Gastrocnemius medialis (tissue), 4 donors: ENCODE data around the gene MARK3. TPM values are rescaled to one million over a fixed set of nuclear protein-coding genes. Genes with fewer than 3 reads are reported as not detected.

Experiments used
- ATAC-seq, 2 donors: fragments of 150-250 bp; one replicate each; pipeline ENCODE4 v1.9.1; 2016
- DNase-seq, 2 donors: peaks; one replicate each; pipeline ENCODE4 v3.0.0-alpha.2; 2019
- H3K27ac ChIP-seq, 4 donors: fragments of 200-600 bp; sonication (generic); 1 replicate in 1 of 4; 2 replicates in 3 of 4; pipeline ENCODE4 v1.5.1; 2016 to 2018; ENCODE audit warnings: mild to moderate bottlenecking in 2 of 4, moderate library complexity in 1 of 4
- H3K27me3 ChIP-seq, 3 donors: fragments of 200-600 bp; sonication (generic) in 2 of 3; 1 replicate in 1 of 3; 2 replicates in 2 of 3; pipeline versions ENCODE4 v1.5.1 to v1.6.0; 2016 to 2019; ENCODE audit warnings: mild to moderate bottlenecking in 1 of 3, moderate library complexity in 1 of 3
- H3K36me3 ChIP-seq, 2 donors: fragments of 200-600 bp; sonication (generic) in 1 of 2; one replicate each; pipeline ENCODE4 v1.5.1; 2017 to 2018
- H3K4me1 ChIP-seq, 2 donors: fragments of 200-600 bp; sonication (generic) in 1 of 2; one replicate each; pipeline ENCODE4 v1.5.1; 2016 to 2017; ENCODE audit warnings: mild to moderate bottlenecking in 2 of 2
- H3K4me3 ChIP-seq, 4 donors: fragments of 200-600 bp; sonication (generic) in 3 of 4; 1 replicate in 1 of 4; 2 replicates in 3 of 4; pipeline ENCODE4 v1.5.1; 2016 to 2019; ENCODE audit warnings: mild to moderate bottlenecking in 2 of 4
- H3K9me3 ChIP-seq, 3 donors: fragments of 200-600 bp; sonication (generic) in 2 of 3; 1 replicate in 1 of 3; 2 replicates in 2 of 3; pipeline ENCODE4 v1.5.1; 2016 to 2019
- CTCF ChIP-seq, 5 experiments: fragments of 450-650 bp in 3 of 5; fragments of 200-600 bp in 2 of 5; sonication (generic) in 2 of 5; IDR thresholded peaks in 4 of 5; conservative IDR thresholded peaks in 1 of 5; 1 replicate in 4 of 5; 2 replicates in 1 of 5; pipeline ENCODE4 v1.5.1; 2016 to 2019; ENCODE audit warnings: antibody characterized with exemption in 5 of 5, mild to moderate bottlenecking in 3 of 5, moderate library complexity in 3 of 5
- POLR2A ChIP-seq, 2 donors: fragments of 450-650 bp; IDR thresholded peaks; one replicate each; pipeline ENCODE4 v1.6.1; 2017; ENCODE audit warnings: antibody characterized with exemption in 2 of 2, mild to moderate bottlenecking in 2 of 2, moderate library complexity in 2 of 2
- in situ Hi-C, 4 donors: fragments of 200-750 bp; cut with MboI; loops; one replicate each; pipeline versions ENCODE4 v1.15.0 to v1.8.0; 2017; ENCODE audit warnings: low sequenced_read_pairs in 4 of 4
- intact Hi-C: fragments of 100-400 bp; cut with DNase I; formaldehyde crosslinking; loops from one replicate; pipeline ENCODE4 v1.15.1; 2023; ENCODE audit warnings: low total_unique reads
- total RNA-seq, 4 donors: library from RNA; depleted of rRNA; stranded (reverse); fragments of >200 nt; gene quantifications; one replicate each; pipeline versions ENCODE4 v1.1.0 to v1.2.3, GENCODE V29; 2016

MARK3 gene
- total RNA-seq, 4 donors from 2014 or later = 60.2 to 73.1 (median 71.6) TPM

- ATAC-seq = no peak
- H3K27ac ChIP-seq = peak overlapping the region in 3 of 4 donors; percentile 12 to 70 (median 56)
- no peak overlapping the region for H3K4me3 ChIP-seq
Measured at GRCh38 chr14:103541709-103542604, 156.7 kb downstream of the MARK3 start.

GRCh38 chr14:103542605-103543088 lies 157.4 kb downstream of the MARK3 start:
- ATAC-seq (no peak), DNase-seq (no peak)
- Histone ChIP-seq H3K9me3 (no peaks in the 10 kb centered on the region), H3K27ac (peak overlapping the region in 2 of 4 donors; percentile 44 to 57), H3K4me3 (no peak overlapping the region), H3K27me3 (no peaks in the 10 kb centered on the region), H3K4me1 (peaks cover 28 to 52% of the 10 kb centered on the region in 2 donors), H3K36me3 (no peaks in the 10 kb centered on the region)
- in situ Hi-C loops (no loop called here), intact Hi-C loops (no loop called here)
- TF ChIP-seq CTCF (IDR thresholded peaks at IDR 0.05 in 4 of 5, conservative IDR thresholded peaks at IDR 0.05 in 1 of 5) (no peak), POLR2A (IDR thresholded peaks at IDR 0.05) (no peak)

More at GRCh38 chr14:103541709-103542604, 156.7 kb downstream of the MARK3 start:
- peaks cover 28 to 52% of the 10 kb centered on the region in 2 donors for H3K4me1 ChIP-seq
- intact Hi-C loops = no loop called here
- no peaks in the 10 kb centered on the region for H3K27me3 ChIP-seq
- no peak for DNase-seq
- in situ Hi-C loops = no loop called here
- H3K36me3 ChIP-seq = no peaks in the 10 kb centered on the region
- TF ChIP-seq POLR2A (IDR thresholded peaks at IDR 0.05) (no peak), CTCF (IDR thresholded peaks at IDR 0.05 in 4 of 5, conservative IDR thresholded peaks at IDR 0.05 in 1 of 5) (no peak)
- no peaks in the 10 kb centered on the region for H3K9me3 ChIP-seq

GRCh38 chr14:103543140-103543539 lies 157.9 kb downstream of the MARK3 start:
- DNase-seq (no peak), ATAC-seq (no peak)
- intact Hi-C loops (no loop called here), in situ Hi-C loops (no loop called here)
- Histone ChIP-seq H3K27me3 (no peaks in the 10 kb centered on the region), H3K36me3 (no peaks in the 10 kb centered on the region), H3K9me3 (no peaks in the 10 kb centered on the region), H3K4me3 (no peak overlapping the region), H3K4me1 (peaks cover 26 to 52% of the 10 kb centered on the region in 2 donors), H3K27ac (peak overlapping the region in 3 of 4 donors; percentile 29 to 64 (median 57))
- TF ChIP-seq POLR2A (IDR thresholded peaks at IDR 0.05) (no peak), CTCF (IDR thresholded peaks at IDR 0.05 in 4 of 5, conservative IDR thresholded peaks at IDR 0.05 in 1 of 5) (no peak)

GRCh38 chr14:103543721-103544387 lies 158.6 kb downstream of the MARK3 start:
- DNase-seq (peak; percentile 51 to 79), ATAC-seq (peak in 1 of 2 donors; percentile 37)
- Histone ChIP-seq H3K36me3 (no peaks in the 10 kb centered on the region), H3K4me1 (peaks cover 19 to 46% of the 10 kb centered on the region in 2 donors), H3K27me3 (no peaks in the 10 kb centered on the region), H3K27ac (peak overlapping the region in 3 of 4 donors; percentile 29 to 64 (median 57)), H3K4me3 (no peak overlapping the region), H3K9me3 (no peaks in the 10 kb centered on the region)
- TF ChIP-seq CTCF (IDR thresholded peaks at IDR 0.05 in 4 of 5, conservative IDR thresholded peaks at IDR 0.05 in 1 of 5) (no peak), POLR2A (IDR thresholded peaks at IDR 0.05) (no peak)
- intact Hi-C loops (no loop called here), in situ Hi-C loops (no loop called here)
